Sigmoid colon (tissue), 4 donors: ENCODE data around the gene APOB.

Source experiments
- CTCF ChIP-seq, 4 experiments: fragments of 450-650 bp in 3 of 4; fragments of 200-600 bp in 1 of 4; IDR thresholded peaks; one replicate each; pipeline ENCODE4 v1.5.1; 2016 to 2019; ENCODE audit warnings: antibody characterized with exemption in 4 of 4, mild to moderate bottlenecking in 3 of 4, moderate library complexity in 2 of 4
- POLR2AphosphoS5 ChIP-seq, 4 donors: sonication (generic); formaldehyde crosslinking; IDR thresholded peaks; one replicate each; pipeline ENCODE4 v1.6.1; 2017; ENCODE audit warnings: antibody characterized with exemption in 4 of 4

DNA sequence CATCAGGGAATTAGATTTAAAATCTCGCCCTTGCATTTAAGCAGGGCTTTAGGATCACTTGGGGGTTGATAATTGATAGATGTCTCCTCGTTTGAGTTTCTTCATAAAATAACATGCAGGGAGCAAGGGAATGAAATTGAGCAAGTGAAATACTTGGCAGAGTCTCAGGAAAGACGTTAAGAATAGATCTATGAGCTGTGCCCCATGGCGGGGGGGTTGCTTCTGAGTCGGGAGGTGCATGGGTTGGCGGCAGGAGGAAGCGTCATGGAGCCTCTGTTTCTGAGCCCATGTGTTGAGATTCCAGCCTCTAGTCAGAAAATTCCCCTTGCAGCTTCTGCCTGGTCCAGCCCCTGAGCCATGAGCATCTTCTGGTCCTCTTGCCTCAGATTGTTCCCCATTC lies 82.0 kb downstream of the APOB start:
- no peak for TF ChIP-seq CTCF (IDR thresholded peaks at IDR 0.05)
- TF ChIP-seq POLR2AphosphoS5 (IDR thresholded peaks at IDR 0.05): peak in 2 of 4 donors; percentile 5 to 32
